ENCODE measurements around the gene FUT8. TPM values are rescaled to one million over a fixed set of nuclear protein-coding genes. Genes with fewer than 3 reads are reported as not detected.

The FUT8 gene
- total and polyA plus RNA-seq, 4 donors, result 3.4 to 32.3 (median 14.6) TPM

DNA sequence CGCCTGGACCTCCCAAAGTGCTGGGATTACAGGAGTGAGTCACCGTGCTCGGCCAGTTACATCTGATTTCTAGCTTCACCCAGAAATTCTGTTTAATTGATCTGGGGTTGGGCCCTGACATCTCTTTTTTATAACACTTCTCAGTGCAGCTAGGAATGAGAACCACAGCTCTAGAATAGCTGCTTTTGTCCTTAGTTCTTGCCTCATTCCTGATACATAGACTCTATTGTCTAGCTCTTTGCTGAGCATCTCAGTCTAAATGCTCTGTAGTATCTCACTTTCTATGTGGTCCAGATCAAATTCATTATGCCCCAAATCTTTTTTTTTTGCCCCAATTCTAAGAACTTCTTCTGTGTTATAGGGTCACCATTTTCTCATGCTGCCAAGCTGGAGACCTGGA lies 29.9 kb upstream of the FUT8 start:
- intact Hi-C loops (cut with DNase I), result no loop called here
- Histone ChIP-seq H3K27ac (ENCODE audit: low read depth in 1 of 2, low read length in 2 of 2) (no peak overlapping the region), H3K9me3 (ENCODE audit: control insufficient read depth, low read length) (peaks cover 2% of the 10 kb centered on the region), H3K36me3 (ENCODE audit: control insufficient read depth in 1 of 2, insufficient read depth in 2 of 2, low read length in 1 of 2) (no peaks in the 10 kb centered on the region), H3K4me3 (ENCODE audit: low read length in 2 of 2) (no peak overlapping the region), H3K27me3 (ENCODE audit: control insufficient read depth in 1 of 2, insufficient read depth in 2 of 2, low read length in 1 of 2) (no peaks in the 10 kb centered on the region), H3K4me1 (ENCODE audit: control insufficient read depth in 1 of 2, insufficient read depth in 2 of 2, low read length in 2 of 2) (no peaks in the 10 kb centered on the region)
- ATAC-seq (ENCODE audit: low FRiP score) (no peak), DNase-seq (no peak)
- WGBS, 2 donors, result 91 to 94% methylated on average over 3 of the region's 3 CpGs

DNA sequence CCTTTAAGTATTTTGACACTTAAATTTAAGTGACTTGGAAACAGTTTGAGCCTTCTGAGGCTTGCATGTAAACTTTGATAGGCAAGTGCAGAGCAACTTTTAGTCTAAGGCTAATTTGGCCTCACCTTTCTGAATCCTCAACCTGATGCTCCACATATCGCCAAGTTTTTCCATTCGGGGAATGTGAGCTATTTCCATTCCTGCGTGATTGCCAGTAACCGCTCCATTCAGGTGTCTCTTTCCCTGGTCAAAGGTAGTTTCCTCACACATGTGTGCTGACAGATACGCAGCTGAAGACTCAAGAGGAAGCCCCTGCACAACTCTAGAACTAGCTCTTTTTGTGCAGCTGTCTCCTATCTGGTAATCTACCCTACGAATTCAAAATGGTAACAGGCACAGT lies 25.4 kb upstream of the FUT8 start:
- intact Hi-C loops (cut with DNase I), result no loop called here
- Histone ChIP-seq H3K27me3 (ENCODE audit: control insufficient read depth in 1 of 2, insufficient read depth in 2 of 2, low read length in 1 of 2) (no peaks in the 10 kb centered on the region), H3K4me1 (ENCODE audit: control insufficient read depth in 1 of 2, insufficient read depth in 2 of 2, low read length in 2 of 2) (no peaks in the 10 kb centered on the region), H3K27ac (ENCODE audit: low read depth in 1 of 2, low read length in 2 of 2) (no peak overlapping the region), H3K4me3 (ENCODE audit: low read length in 2 of 2) (no peak overlapping the region), H3K9me3 (ENCODE audit: control insufficient read depth, low read length) (no peaks in the 10 kb centered on the region), H3K36me3 (ENCODE audit: control insufficient read depth in 1 of 2, insufficient read depth in 2 of 2, low read length in 1 of 2) (no peaks in the 10 kb centered on the region)
- WGBS, 2 donors, result 87 to 90% methylated on average over 6 of the region's 6 CpGs
- DNase-seq, result no peak
- no peak for ATAC-seq (ENCODE audit: low FRiP score)

DNA sequence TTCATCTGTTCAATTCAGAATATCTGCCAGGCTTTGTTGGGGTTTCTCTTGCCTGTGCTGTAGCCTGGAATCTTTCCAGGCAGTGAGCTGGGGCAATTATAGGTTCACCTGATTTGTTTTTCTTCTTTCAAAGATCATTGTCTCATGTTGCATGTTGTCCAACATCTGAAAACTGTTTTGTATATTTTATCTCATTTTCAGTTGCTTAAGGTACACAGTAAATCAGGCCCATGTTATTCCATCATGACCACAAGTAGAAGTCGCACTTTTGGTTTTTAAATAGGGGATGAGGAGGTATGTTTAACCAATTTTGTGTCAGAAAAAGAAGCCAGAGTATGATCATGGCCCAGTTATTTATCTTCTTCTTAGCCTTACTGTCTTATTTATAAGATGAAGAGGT lies 24.9 kb upstream of the FUT8 start:
- H3K36me3 ChIP-seq (ENCODE audit: control insufficient read depth in 1 of 2, insufficient read depth in 2 of 2, low read length in 1 of 2), result no peaks in the 10 kb centered on the region
- WGBS, 2 donors, result 86 to 92% methylated on average over 1 of the region's 1 CpG
- DNase-seq, result no peak
- no peak for ATAC-seq (ENCODE audit: low FRiP score)
- no peak overlapping the region for H3K4me3 ChIP-seq (ENCODE audit: low read length in 2 of 2)
- no peaks in the 10 kb centered on the region for H3K9me3 ChIP-seq (ENCODE audit: control insufficient read depth, low read length)
- no peaks in the 10 kb centered on the region for H3K4me1 ChIP-seq (ENCODE audit: control insufficient read depth in 1 of 2, insufficient read depth in 2 of 2, low read length in 2 of 2)
- intact Hi-C loops (cut with DNase I), result no loop called here
- H3K27ac ChIP-seq (ENCODE audit: low read depth in 1 of 2, low read length in 2 of 2), result no peak overlapping the region
- no peaks in the 10 kb centered on the region for H3K27me3 ChIP-seq (ENCODE audit: control insufficient read depth in 1 of 2, insufficient read depth in 2 of 2, low read length in 1 of 2)

DNA sequence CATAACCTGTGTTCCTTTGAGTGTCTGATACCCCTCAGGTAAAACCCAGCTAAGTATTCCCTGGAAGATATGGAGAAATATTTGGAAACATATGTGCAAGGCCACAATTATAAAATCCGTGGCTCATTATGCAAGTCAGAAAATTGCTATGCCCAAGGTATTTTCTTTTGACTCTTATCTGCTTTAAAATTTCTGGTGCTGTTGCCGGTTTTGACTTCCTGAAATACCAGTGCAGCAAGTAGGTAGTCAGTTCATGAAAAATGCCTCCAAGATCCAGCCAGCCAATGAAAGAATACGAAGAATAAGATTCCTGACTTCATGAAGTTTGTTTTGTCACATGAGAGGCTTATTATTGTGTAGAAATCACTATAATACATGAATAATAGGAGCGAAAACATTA lies 20.2 kb upstream of the FUT8 start:
- Histone ChIP-seq H3K27ac (ENCODE audit: low read depth in 1 of 2, low read length in 2 of 2) (no peak overlapping the region), H3K9me3 (ENCODE audit: control insufficient read depth, low read length) (peaks cover 3% of the 10 kb centered on the region), H3K36me3 (ENCODE audit: control insufficient read depth in 1 of 2, insufficient read depth in 2 of 2, low read length in 1 of 2) (no peaks in the 10 kb centered on the region), H3K4me3 (ENCODE audit: low read length in 2 of 2) (no peak overlapping the region), H3K27me3 (ENCODE audit: control insufficient read depth in 1 of 2, insufficient read depth in 2 of 2, low read length in 1 of 2) (no peaks in the 10 kb centered on the region), H3K4me1 (ENCODE audit: control insufficient read depth in 1 of 2, insufficient read depth in 2 of 2, low read length in 2 of 2) (no peaks in the 10 kb centered on the region)
- 37% methylated on average over 4 of the region's 4 CpGs for WGBS, 2 donors
- intact Hi-C loops (cut with DNase I), result no loop called here
- ATAC-seq (ENCODE audit: low FRiP score), result no peak
- DNase-seq, result no peak

DNA sequence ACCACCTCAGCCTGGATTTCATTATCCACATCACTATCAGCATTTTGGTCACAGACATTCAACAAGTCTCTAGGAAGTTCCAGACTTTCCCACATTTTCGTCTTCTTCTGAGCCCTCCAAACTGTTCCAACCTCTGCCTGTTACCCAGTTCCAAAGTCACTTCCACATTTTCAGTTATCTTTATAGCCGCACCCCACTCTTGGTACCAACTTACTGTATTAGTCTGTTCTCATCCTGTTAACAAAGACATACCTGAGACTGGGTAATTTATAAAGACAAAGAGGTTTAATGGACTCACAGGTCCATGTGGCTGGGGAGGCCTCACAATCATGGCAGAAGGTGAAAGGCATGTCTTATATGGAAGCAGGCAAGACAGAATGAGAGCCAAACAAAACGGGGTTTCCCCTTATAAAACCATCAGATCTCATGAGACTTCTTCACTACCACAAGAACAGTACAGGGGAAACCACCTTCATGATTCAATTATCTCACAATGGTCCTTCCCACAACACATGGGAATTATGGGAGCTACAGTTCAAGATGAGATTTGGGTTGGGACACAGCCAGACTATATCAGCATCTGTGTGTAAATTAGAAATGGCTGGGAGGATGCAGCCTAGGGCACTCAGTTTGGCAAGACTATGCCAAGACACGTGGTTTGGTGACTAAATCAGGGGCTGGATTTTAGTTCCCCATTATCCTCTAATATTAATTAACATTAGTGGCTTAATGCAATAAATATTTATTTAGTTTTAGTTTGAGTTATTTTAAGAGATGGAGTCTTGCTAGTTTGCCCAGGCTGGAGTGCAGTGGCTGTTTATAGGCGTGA lies 16.2 kb upstream of the FUT8 start:
- intact Hi-C loops (cut with DNase I), result no loop called here
- no peak for DNase-seq
- Histone ChIP-seq H3K4me1 (ENCODE audit: control insufficient read depth in 1 of 2, insufficient read depth in 2 of 2, low read length in 2 of 2) (no peaks in the 10 kb centered on the region), H3K4me3 (ENCODE audit: low read length in 2 of 2) (no peak overlapping the region), H3K27ac (ENCODE audit: low read depth in 1 of 2, low read length in 2 of 2) (no peak overlapping the region), H3K27me3 (ENCODE audit: control insufficient read depth in 1 of 2, insufficient read depth in 2 of 2, low read length in 1 of 2) (no peaks in the 10 kb centered on the region), H3K9me3 (ENCODE audit: control insufficient read depth, low read length) (peaks cover 3% of the 10 kb centered on the region), H3K36me3 (ENCODE audit: control insufficient read depth in 1 of 2, insufficient read depth in 2 of 2, low read length in 1 of 2) (no peaks in the 10 kb centered on the region)
- 65 to 69% methylated on average over 5 of the region's 5 CpGs for WGBS, 2 donors
- no peak for ATAC-seq (ENCODE audit: low FRiP score)

DNA sequence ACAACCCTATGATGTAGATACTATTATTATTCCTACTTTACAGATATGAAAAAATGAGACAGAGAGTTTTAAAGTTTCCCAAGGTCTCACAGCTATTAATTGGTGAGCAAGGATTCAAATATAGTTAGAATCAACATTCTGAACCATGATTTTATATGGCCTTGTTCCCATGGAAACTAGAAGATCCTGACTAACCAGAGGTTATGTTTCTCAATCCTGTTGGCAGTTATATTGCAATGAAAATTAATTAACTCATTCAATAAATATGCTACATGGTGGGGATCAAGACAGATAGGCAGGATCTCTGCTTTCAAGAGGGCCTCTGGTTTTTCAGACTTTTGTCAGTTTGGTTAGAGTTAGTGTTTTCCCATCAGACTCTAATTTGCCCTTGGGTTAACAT lies 9.3 kb upstream of the FUT8 start:
- Histone ChIP-seq H3K27me3 (ENCODE audit: control insufficient read depth in 1 of 2, insufficient read depth in 2 of 2, low read length in 1 of 2) (no peaks in the 10 kb centered on the region), H3K36me3 (ENCODE audit: control insufficient read depth in 1 of 2, insufficient read depth in 2 of 2, low read length in 1 of 2) (no peaks in the 10 kb centered on the region), H3K4me1 (ENCODE audit: control insufficient read depth in 1 of 2, insufficient read depth in 2 of 2, low read length in 2 of 2) (no peaks in the 10 kb centered on the region), H3K27ac (ENCODE audit: low read depth in 1 of 2, low read length in 2 of 2) (no peak overlapping the region), H3K4me3 (ENCODE audit: low read length in 2 of 2) (no peak overlapping the region), H3K9me3 (ENCODE audit: control insufficient read depth, low read length) (no peaks in the 10 kb centered on the region)
- intact Hi-C loops (cut with DNase I), result no loop called here
- DNase-seq, result no peak
- no peak for ATAC-seq (ENCODE audit: low FRiP score)

DNA sequence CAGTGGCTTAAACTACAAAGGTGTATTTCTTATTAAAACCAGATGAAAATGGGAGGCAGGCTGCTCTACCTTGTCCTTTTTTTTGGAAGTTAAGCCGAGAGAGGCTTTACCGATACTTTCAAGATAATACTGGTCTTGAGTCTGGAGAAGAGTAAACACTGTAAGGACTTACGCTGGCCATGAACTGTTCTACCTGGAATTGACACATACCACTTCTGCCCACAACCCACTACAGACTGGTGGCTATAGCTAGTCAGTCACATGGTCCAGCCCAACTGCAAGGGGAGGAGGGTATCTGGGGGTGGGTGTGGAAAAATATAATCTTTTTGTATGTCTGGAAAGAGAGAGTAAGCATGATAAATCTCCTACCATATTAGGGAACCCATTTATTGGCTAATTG lies 4.4 kb upstream of the FUT8 start:
- ATAC-seq (ENCODE audit: low FRiP score) (no peak), DNase-seq (no peak)
- no peaks in the 10 kb centered on the region for H3K27me3 ChIP-seq (ENCODE audit: control insufficient read depth in 1 of 2, insufficient read depth in 2 of 2, low read length in 1 of 2)
- H3K9me3 ChIP-seq (ENCODE audit: control insufficient read depth, low read length), result no peaks in the 10 kb centered on the region
- H3K4me1 ChIP-seq (ENCODE audit: control insufficient read depth in 1 of 2, insufficient read depth in 2 of 2, low read length in 2 of 2), result no peaks in the 10 kb centered on the region
- intact Hi-C loops (cut with DNase I), result no loop called here
- H3K4me3 ChIP-seq (ENCODE audit: low read length in 2 of 2), result no peak overlapping the region
- 82 to 92% methylated on average over 3 of the region's 3 CpGs for WGBS, 2 donors
- H3K27ac ChIP-seq (ENCODE audit: low read depth in 1 of 2, low read length in 2 of 2), result no peak overlapping the region
- no peaks in the 10 kb centered on the region for H3K36me3 ChIP-seq (ENCODE audit: control insufficient read depth in 1 of 2, insufficient read depth in 2 of 2, low read length in 1 of 2)

DNA sequence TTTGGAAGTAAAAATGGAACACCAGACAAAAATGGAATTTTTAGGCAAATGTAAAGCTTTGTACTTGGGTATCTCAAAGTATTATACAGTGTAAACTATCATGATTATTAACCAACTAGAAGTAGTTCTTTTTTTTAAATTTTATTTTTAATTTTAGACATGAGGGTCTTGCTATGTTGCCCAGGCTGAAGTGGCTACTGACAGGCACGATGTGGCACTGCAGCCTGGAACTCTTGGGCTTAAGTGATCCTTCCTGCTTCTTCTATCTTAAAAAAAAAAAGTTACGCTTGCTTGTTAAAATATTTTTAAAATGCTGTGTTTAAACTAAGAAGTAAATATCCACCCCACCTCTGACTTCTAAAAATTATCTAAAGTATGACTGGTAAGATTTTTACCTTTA lies 1.9 kb upstream of the FUT8 start:
- Histone ChIP-seq H3K27ac (ENCODE audit: low read depth in 1 of 2, low read length in 2 of 2) (no peak overlapping the region), H3K4me3 (ENCODE audit: low read length in 2 of 2) (no peak overlapping the region), H3K36me3 (ENCODE audit: control insufficient read depth in 1 of 2, insufficient read depth in 2 of 2, low read length in 1 of 2) (no peaks in the 10 kb centered on the region), H3K4me1 (ENCODE audit: control insufficient read depth in 1 of 2, insufficient read depth in 2 of 2, low read length in 2 of 2) (no peaks in the 10 kb centered on the region), H3K27me3 (ENCODE audit: control insufficient read depth in 1 of 2, insufficient read depth in 2 of 2, low read length in 1 of 2) (no peaks in the 10 kb centered on the region), H3K9me3 (ENCODE audit: control insufficient read depth, low read length) (no peaks in the 10 kb centered on the region)
- ATAC-seq (ENCODE audit: low FRiP score) (no peak), DNase-seq (no peak)
- intact Hi-C loops (cut with DNase I), result loop anchor here (5.0 to 10.0 kb wide), 4 partner anchors 248 to 426 kb away; partner anchors contain the start of genes FNTB (in 1 of the 2) and MAX (in 1 of the 2)
- 92 to 96% methylated on average over 2 of the region's 2 CpGs for WGBS, 2 donors

DNA sequence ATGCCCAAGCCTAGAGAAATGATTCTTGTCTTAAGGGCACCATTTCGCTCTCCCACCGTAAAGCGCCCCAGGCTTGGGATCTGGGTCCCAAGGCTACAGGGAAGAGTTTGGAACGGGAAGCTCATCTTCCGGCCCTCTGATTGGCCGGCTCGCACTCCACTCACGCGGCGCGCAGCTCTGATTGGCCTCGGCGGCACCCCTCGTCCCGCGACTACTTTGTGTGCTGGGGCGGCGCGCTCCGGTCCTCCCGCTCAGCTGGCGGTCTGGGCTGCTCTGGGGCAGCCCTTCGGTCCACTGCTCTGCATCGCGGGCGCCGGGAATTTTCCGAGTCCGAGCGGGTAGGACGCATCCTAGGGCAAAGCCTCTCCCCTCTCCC lies 886 bp upstream of the FUT8 start:
- peak overlapping the region; percentile 62 to 68 for H3K27ac ChIP-seq (ENCODE audit: low read depth in 1 of 2, low read length in 2 of 2)
- no peaks in the 10 kb centered on the region for H3K27me3 ChIP-seq (ENCODE audit: control insufficient read depth in 1 of 2, insufficient read depth in 2 of 2, low read length in 1 of 2)
- intact Hi-C loops (cut with DNase I), result loop anchor here (2.0 to 10.0 kb wide), 5 partner anchors 249 to 427 kb away; partner anchors contain the start of genes FNTB (in 1 of the 2) and MAX (in 1 of the 2)
- DNase-seq (peak; percentile 95 to 97), ATAC-seq (ENCODE audit: low FRiP score) (peak; percentile 95)
- WGBS, 2 donors, result 0% methylated on average over 25 to 31 of the region's 31 CpGs
- H3K4me1 ChIP-seq (ENCODE audit: control insufficient read depth in 1 of 2, insufficient read depth in 2 of 2, low read length in 2 of 2), result no peaks in the 10 kb centered on the region
- H3K4me3 ChIP-seq (ENCODE audit: low read length in 2 of 2), result peak overlapping the region; percentile 46 to 62
- no peaks in the 10 kb centered on the region for H3K36me3 ChIP-seq (ENCODE audit: control insufficient read depth in 1 of 2, insufficient read depth in 2 of 2, low read length in 1 of 2)
- no peaks in the 10 kb centered on the region for H3K9me3 ChIP-seq (ENCODE audit: control insufficient read depth, low read length)

Data from aorta (tissue), 5 donors.